Kasumi-1 (cell line): ENCODE data around the gene TOMM40L.
"Not testable (repeated sequence)": the region's sequence is repeated elsewhere in the genome, so short reads cannot be mapped to it uniquely, and the experiment has no call there.

Source experiments
- DNase-seq, 2 experiments: peaks; one replicate each; lab custom pipeline; 2025; lab: John Stamatoyannopoulos, UW

Gene TOMM40L

DNA sequence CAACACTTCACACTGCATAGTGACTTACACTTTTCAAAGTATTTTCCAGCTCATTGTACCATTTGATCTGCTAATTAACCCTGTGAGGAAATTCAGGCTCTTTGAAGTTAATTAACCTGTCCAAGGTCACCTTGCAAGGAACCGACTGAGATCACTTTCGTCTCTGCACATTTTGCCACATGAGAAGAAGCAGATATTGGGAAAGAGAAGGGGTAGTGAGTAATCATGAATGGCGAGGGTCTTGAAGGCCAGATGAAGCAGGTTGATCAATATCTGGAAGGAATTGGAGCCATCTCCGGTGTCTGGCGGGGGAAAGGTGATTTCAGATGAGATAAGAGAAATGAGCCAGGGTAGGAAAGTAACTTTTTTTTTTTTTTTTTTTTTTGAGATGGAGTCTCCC, 5.9 kb upstream of the TOMM40L start:
- DNase-seq, result no peak

DNA sequence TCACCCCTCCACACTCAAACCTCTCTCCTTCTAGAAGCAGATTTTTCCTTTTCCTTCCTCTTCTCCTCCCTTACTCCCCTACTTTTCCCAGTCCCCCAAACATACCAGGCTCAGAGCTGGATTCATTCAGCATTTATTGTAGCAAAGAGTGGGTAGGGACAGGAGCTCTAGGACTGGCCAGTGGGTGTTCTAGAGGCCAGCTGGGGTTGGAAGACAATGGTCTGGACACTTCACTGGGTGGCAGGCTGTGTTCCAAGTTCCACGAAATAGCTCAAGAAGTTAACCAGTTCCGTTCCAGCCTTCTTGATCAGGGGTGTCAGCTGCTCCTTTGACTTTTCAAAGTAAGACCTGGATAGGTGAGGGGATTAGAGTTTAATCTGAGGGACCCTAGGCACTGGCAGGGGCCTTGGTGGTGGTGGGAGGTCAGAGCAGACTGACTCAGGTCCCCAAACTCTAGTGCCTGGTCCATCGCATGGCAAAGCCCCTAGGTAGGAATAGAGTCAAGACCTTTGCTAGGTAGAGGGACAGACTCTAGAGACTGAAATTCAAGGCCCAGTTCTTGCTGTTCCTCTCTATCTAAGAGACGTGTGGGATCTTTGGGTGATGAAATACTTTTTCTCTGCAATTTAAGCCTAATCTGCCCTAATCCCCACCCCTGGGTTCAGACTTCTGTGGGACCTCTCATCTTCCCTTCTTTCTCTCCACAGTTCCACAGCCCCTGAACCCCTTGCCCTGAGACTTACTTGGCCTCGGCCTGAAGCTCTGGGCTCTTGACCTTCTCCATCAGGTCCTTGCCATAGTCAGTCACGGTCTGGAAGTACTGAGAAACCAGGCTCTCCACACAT, 3.5 kb upstream of the TOMM40L start:
- no peak for DNase-seq

GRCh38 chr1:161223805-161224694, 1.8 kb upstream of the TOMM40L start:
- DNase-seq, result no peak

DNA sequence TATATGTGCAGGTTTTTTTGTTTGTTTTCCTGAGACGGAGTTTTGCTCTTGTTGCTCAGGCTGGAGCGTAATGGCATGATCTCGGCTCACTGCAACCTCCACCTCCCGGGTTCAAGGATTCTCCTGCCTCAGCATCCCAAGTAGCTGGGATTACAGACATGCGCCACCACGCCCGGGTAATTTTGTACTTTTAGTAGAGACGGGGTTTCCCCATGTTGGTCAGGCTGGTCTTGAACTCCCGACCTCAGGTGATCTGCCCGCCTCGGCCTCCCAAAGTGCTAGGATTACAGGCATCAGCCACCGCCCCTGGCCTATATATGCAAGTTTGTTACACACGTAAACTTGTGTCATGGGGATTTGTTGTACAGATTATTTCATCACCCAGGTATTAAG, 1.2 kb upstream of the TOMM40L start:
- not testable (repeated sequence) for DNase-seq

GRCh38 chr1:161225178-161225533, 704 bp upstream of the TOMM40L start:
- DNase-seq, result no peak

DNA sequence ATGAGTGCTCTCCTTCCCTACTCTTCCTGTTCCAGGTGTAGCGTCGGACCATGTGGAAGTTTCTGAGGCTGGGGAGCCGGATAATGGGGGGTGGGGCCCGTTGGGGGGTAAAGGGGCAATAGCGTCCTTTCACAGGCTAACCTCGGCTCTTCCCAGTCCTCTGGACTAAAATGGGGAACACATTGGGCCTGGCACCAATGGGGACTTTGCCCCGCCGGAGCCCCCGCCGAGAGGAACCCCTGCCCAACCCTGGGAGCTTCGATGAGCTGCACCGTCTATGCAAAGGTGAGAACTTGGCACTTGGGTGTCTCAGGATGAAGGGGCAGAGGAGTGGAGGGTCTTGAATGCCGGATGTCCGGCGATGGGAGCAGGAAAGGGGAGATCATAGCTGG, 456 bp downstream of the TOMM40L start:
- DNase-seq, result no peak

DNA sequence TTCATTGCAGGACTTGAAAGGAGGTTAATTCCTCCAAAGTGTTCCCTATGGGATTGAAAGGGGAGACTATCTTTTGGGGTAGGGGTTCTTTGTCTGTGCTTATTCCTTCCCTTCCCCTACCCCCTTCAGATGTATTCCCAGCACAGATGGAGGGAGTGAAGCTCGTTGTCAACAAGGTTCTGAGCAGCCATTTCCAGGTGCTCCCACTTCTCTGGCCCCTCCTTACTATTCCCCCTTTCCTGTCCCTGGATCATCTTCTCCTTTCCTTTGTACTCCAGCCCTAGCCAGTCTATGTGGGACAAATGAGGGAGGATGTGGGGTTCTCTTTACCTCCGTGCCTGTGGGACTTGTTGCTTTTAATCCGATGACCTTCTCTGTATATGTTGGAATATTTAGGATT, 899 bp downstream of the TOMM40L start:
- DNase-seq, result no peak

- DNase-seq, result peak; percentile 93 to 96
These were observed 1.5 kb downstream of the TOMM40L start for GRCh38 chr1:161227196-161227871.

GRCh38 chr1:161228032-161228431, 2.2 kb downstream of the TOMM40L start:
- DNase-seq, result peak in 1 of 2 experiments; percentile 51

DNA sequence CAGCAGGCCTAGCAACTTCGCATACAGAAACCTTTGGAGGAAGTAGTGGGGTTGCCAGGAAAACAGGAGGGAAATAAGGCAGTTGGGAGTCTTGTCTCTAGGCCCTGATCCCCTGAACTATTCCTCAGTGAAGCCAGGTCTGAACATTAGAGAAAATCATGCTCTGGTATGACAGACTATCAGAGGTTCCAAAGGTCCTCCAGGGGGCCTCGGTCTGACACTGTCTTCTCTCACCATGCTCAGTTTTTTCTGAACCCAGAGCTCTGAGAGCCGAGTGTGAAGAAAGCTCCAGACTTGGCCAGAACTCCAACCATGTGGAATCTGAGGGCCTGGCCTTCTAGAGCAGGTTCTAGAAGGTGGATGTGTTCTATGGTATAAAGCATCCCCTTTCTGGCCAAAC, 4.0 kb downstream of the TOMM40L start:
- DNase-seq, result peak; percentile 35 to 67

DNA sequence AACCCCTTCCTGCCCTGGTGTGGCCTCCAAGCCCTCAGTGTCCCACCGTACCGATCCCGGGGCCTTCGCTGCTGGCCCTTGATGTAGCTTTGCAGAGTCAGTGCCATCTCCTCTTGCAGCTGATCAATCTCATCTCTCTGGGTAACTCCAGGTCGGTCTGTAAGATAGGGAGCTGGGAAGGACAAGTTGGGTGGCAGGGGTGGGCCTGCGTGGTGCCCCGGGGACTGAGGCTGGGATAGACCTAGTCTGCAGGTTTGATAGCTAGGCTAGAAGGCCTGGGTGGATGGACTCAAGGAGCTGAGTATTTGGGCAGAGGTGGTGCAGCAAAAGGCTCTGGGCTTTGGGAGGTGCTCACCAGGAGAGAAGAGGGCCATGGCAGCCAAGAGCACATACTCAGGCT, 4.9 kb downstream of the TOMM40L start:
- DNase-seq, result no peak

DNA sequence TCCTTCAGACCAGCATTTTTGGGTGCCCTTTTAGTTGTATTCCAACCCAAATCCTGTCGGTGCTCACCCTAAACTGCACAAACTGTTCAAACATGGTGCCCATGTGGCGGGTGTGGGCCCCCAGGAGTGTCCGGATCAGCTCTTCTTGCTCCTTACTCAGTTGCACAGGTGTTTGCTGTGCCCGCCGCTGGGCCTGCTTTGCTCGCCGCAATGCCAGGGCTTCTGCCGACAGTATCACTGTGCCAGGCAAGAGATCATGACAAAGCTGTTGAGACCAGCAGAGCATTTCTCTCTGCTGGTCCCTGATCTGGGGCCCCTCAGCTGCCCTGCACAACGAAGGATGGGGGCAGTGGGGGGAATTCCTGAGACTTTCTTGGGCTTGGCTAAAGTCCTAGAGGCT, 7.2 kb downstream of the TOMM40L start:
- no peak for DNase-seq

- no peak for DNase-seq
These were observed 10.3 kb downstream of the TOMM40L start for GRCh38 chr1:161235957-161236775.

DNA sequence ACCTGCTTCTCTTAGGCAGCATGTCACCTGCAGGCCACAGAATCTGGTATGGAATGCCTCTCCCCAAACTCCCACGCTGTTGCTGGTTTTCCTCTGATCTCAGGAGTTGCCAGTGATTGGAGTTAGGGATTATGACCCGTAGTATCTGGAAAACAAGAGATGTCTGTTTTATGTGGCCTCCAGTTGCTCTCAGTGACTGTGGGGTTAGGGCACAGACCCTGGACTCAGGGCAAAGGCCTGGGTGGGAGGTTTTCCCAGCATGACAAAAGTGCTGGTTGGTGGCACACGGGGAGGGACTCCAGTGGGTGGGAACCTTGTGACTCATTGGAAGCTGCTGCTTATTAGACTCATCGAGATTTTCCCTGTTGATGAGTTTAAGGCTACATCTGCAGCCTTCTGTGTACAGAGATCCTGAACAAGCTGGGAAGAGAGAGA, 12.2 kb downstream of the TOMM40L start, which contains the start of gene NR1I3:
NR1I3 (minus strand) TSS at position 165 of the 435 bp plus-strand sequence. CDS start 1,638 bp downstream, outside the sequence.
- DNase-seq, result no peak

DNA sequence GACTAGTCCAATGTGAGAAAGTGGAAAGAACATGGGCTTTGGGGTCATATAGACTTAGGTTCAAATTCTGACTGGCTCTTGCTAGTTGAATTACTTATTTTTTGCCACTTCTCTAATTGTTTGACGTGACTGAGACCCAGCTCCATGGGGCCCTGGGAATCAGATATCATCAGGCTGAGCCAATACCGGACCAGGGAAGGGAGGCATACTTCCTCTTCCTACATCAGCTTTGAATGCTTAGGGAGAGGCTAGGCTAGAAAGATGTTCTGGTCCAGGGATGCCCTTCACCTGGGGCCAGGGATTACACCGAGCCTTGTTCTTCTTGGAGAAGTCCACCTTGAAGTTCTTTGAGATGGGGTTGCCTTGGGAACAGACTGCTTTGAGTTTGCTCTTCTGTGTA, 15.8 kb downstream of the TOMM40L start:
- peak; percentile 33 to 59 for DNase-seq

DNA sequence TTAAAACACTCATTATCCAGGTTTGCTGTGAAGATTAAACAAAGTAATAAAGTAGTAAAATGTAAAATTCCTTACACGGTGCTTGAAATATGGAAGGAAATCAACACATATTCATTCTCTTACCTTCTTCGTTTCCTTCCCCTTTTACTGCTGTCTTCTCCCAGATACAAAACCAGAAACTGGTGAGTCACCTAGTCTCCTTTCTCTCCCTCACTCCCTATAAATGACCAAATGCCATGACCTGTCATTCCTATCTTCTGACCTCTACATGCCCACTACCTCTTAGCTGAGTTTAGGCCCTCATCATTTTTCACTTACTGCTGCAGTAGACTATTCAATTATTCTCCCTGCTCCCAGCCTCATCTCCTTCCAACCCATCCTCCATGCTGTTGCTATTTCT, 16.5 kb downstream of the TOMM40L start:
- DNase-seq, result peak; percentile 20 to 53

DNA sequence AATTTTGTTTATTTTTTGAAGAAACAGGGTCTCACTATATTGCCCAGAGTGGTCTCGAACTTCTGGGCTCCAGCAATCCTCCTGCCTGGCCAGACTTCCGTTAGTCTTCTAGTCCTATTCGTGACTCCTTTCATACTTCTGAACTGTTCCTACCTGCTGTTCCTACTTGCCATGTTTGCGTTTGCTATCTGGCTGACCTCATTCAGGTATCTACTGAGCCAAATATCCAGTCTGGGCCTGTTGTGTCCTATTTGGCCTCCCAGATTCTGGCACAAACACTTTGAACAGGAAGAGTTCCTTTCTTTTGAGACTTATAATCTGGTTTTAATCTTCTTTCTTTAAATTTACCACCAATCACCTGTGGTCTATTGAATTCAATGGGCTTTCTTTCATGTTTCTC, 19.0 kb downstream of the TOMM40L start:
- DNase-seq, result no peak

- not testable (repeated sequence) for DNase-seq
These were observed 24.2 kb downstream of the TOMM40L start for GRCh38 chr1:161250100-161250499.

DNA sequence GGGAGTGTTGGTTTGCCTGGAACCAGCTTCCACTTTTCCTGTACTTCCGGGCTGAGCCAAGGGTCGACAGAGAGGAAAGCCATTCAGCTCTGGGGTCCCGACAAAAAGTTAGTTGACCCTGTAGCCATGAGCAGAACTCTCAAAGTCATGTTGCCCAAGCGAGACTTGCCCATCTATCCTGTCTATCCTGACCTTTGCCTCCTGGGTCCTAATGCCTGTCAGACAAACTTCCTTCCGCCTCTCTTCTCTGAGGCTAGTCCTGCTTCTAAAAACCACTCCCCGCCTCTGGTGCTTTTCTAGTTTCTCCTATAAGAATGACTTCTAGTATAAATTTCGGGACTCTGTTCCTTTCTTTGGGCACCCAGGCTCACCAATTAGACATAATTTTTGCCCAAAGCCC, 25.0 kb downstream of the TOMM40L start:
- no peak for DNase-seq

DNA sequence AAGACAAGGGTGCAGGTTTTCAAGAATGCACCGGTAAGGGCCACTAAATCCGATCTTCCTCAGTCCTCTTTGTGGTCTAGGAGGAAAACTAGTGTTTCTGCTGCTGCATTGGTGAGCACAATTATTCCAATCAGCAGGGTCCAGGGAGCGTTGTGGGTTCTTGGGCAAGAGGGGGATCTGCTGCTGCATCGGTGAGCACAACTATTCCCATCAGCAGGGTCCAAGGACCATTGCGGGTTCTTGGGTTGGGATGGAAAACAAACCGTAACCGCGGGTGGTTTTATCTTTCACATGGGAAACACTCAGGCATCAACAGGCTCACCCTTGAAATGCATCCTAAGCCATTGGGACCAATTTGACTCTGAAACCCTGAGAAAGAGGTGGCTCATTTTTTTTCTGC, 25.7 kb downstream of the TOMM40L start:
- no peak for DNase-seq

- DNase-seq, result not testable (repeated sequence)
These were observed 29.4 kb downstream of the TOMM40L start for GRCh38 chr1:161255302-161255701.
